A549 (cell line): ENCODE data around the gene NR3C1. TPM values are rescaled to one million over a fixed set of nuclear protein-coding genes. Genes with fewer than 3 reads are reported as not detected.
A peak's percentile ranks its signal among the peaks of the same experiment; 100 is the strongest.

Experiments
- ATAC-seq, 2 experiments: fragments of 200-7000 bp in 1 of 2; fragments of >200 bp in 1 of 2; cut with Nextera tagmentation in 1 of 2; cut with Tn5 transposase in 1 of 2; 3 replicates each; pipeline versions ENCODE4 v1.8.0 to v1.9.1; 2018 to 2020; ENCODE audit warnings: mild to moderate bottlenecking in 1 of 2, moderate library complexity in 1 of 2
- CTCF ChIA-PET: fragments of 300-600 bp; sonication (Branson Sonifier 250); formaldehyde crosslinking; extraction: SDS; loops from one replicate; lab custom pipeline; 2021; ENCODE audit warnings: antibody characterized with exemption, inconsistent platforms; lab: Yijun Ruan, JAX
- POLR2A ChIA-PET: fragments of 350-600 bp; formaldehyde crosslinking; extraction: SDS; loops from one replicate; lab custom pipeline; 2021; ENCODE audit warnings: antibody characterized with exemption, inconsistent platforms; lab: Yijun Ruan, JAX
- DNase-seq, 2 experiments: peaks; one replicate each; pipeline versions ENCODE4 v3.0.0 to v3.0.0-alpha.2; 2011 to 2016; ENCODE audit warnings: low read depth in 1 of 2, low spot score in 1 of 2
- FAIRE-seq: peaks from 2 replicates; lab custom pipeline; 2011; peaks lifted over from hg19 to GRCh38; lab: Jason Lieb, UNC
- H3K27ac ChIP-seq, 2 experiments: fragments of >200 bp; sonication (Bioruptor Twin); formaldehyde crosslinking; 3 replicates each; pipeline ENCODE4 v1.5.1; 2016 to 2017
- H3K4me1 ChIP-seq: fragments of >200 bp; sonication (Bioruptor Twin); formaldehyde crosslinking; 3 replicates; pipeline ENCODE4 v1.6.1; 2016
- H3K4me2 ChIP-seq: fragments of >200 bp; sonication (Bioruptor Twin); formaldehyde crosslinking; 3 replicates; pipeline ENCODE4 v1.6.1; 2016
- H3K4me3 ChIP-seq: fragments of >200 bp; sonication (Bioruptor Twin); formaldehyde crosslinking; 3 replicates; pipeline ENCODE4 v1.5.1; 2016
- H3K9me3 ChIP-seq: fragments of >200 bp; sonication (Bioruptor Twin); formaldehyde crosslinking; 3 replicates; pipeline ENCODE4 v1.6.1; 2016
- ATOH8 ChIP-seq: fragments of 250-450 bp; sonication (Bioruptor Pico); IDR thresholded peaks from 2 replicates; pipeline ENCODE4 v1.5.0; 2020; ENCODE audit warnings: low read depth, mild to moderate bottlenecking, moderate library complexity
- BCL3 ChIP-seq: fragments of >200 bp; sonication (Bioruptor Twin); formaldehyde crosslinking; IDR thresholded peaks from 3 replicates; pipeline ENCODE4 v1.6.1; 2016
- CBX2 ChIP-seq: fragments of 200-600 bp; sonication (generic); IDR thresholded peaks from 2 replicates; pipeline ENCODE4 v1.6.1; 2016; ENCODE audit warnings: low read depth, mild to moderate bottlenecking, borderline replicate concordance
- E2F6 ChIP-seq: IDR thresholded peaks from 2 replicates; pipeline ENCODE4 v1.6.1; 2012; ENCODE audit warnings: low read depth, borderline replicate concordance
- EHF ChIP-seq: fragments of 250-450 bp; sonication (Bioruptor Pico); IDR thresholded peaks from 2 replicates; pipeline ENCODE4 v1.5.0; 2020; ENCODE audit warnings: mild to moderate bottlenecking
- EHMT2 ChIP-seq: fragments of 200-600 bp; sonication (generic); IDR thresholded peaks from 2 replicates; pipeline ENCODE4 v1.6.1; 2016; ENCODE audit warnings: antibody characterized with exemption, low read depth, mild to moderate bottlenecking, moderate library complexity
- EP300 ChIP-seq, 2 experiments: fragments of >200 bp; sonication (Bioruptor Twin); formaldehyde crosslinking; IDR thresholded peaks; 2 replicates in 1 of 2; 3 replicates in 1 of 2; pipeline ENCODE4 v1.6.1; 2016 to 2017
- FOSB ChIP-seq: fragments of 250-450 bp; sonication (Bioruptor Pico); IDR thresholded peaks from 2 replicates; pipeline ENCODE4 v1.5.0; 2020; ENCODE audit warnings: mild to moderate bottlenecking, moderate library complexity
- FOXS1 ChIP-seq: fragments of 250-450 bp; sonication (Bioruptor Pico); IDR thresholded peaks from 2 replicates; pipeline ENCODE4 v1.5.0; 2020; ENCODE audit warnings: mild to moderate bottlenecking, moderate library complexity
- HES2 ChIP-seq: fragments of >200 bp; sonication (Bioruptor Twin); formaldehyde crosslinking; IDR thresholded peaks from 2 replicates; pipeline ENCODE4 v1.6.1; 2016
- HEYL ChIP-seq: fragments of 250-450 bp; sonication (Bioruptor Pico); IDR thresholded peaks from 2 replicates; pipeline ENCODE4 v1.8.0; 2021; ENCODE audit warnings: mild to moderate bottlenecking, moderate library complexity
- HMGXB4 ChIP-seq: fragments of 250-450 bp; sonication (Bioruptor Pico); IDR thresholded peaks from 2 replicates; pipeline ENCODE4 v1.5.0; 2021; ENCODE audit warnings: mild to moderate bottlenecking, moderate library complexity, borderline replicate concordance
- HOXA7 ChIP-seq: fragments of 250-450 bp; sonication (Bioruptor Pico); IDR thresholded peaks from 2 replicates; pipeline ENCODE4 v1.5.0; 2020; ENCODE audit warnings: mild to moderate bottlenecking, moderate library complexity
- HOXB13 ChIP-seq: fragments of 250-450 bp; sonication (Bioruptor Pico); IDR thresholded peaks from 2 replicates; pipeline ENCODE4 v1.5.0; 2020; ENCODE audit warnings: low read depth, mild to moderate bottlenecking, moderate library complexity
- HOXB5 ChIP-seq: fragments of 250-450 bp; sonication (Bioruptor Pico); IDR thresholded peaks from 2 replicates; pipeline ENCODE4 v1.5.0; 2020; ENCODE audit warnings: mild to moderate bottlenecking, moderate library complexity
- KDM1A ChIP-seq: fragments of 200-600 bp; sonication (generic); IDR thresholded peaks from 2 replicates; pipeline ENCODE4 v1.6.1; 2016; ENCODE audit warnings: low read depth, mild to moderate bottlenecking
- MAFK ChIP-seq: fragments of 450-650 bp; IDR thresholded peaks from 2 replicates; pipeline ENCODE4 v1.6.1; 2014; ENCODE audit not compliant: partially characterized antibody
- MAX ChIP-seq: IDR thresholded peaks from 2 replicates; pipeline ENCODE4 v1.6.1; 2012
- MAZ ChIP-seq: fragments of 150-350 bp; IDR thresholded peaks from 2 replicates; pipeline ENCODE4 v1.6.1; 2014; ENCODE audit warnings: antibody characterized with exemption, low read depth, low read length, borderline replicate concordance
- MYC ChIP-seq: IDR thresholded peaks from 2 replicates; pipeline ENCODE4 v1.6.1; 2012; ENCODE audit warnings: mild to moderate bottlenecking, inconsistent platforms, low read length, improper control_type of control experiment, borderline replicate concordance
- PHF8 ChIP-seq: fragments of 200-600 bp; sonication (generic); IDR thresholded peaks from 2 replicates; pipeline ENCODE4 v1.6.1; 2016; ENCODE audit warnings: low read depth, mild to moderate bottlenecking, antibody characterized with exemption, moderate library complexity, borderline replicate concordance
- POLR2A ChIP-seq: IDR thresholded peaks from 2 replicates; pipeline ENCODE4 v1.6.1; 2012; ENCODE audit warnings: mild to moderate bottlenecking, low read length
- POLR2AphosphoS2 ChIP-seq: conservative IDR thresholded peaks from 2 replicates; pipeline ENCODE4 v1.6.1; 2012; ENCODE audit warnings: low read length, improper control_type of control experiment, inconsistent platforms
- RAD21 ChIP-seq, 2 experiments: fragments of >200 bp in 1 of 2; sonication (Bioruptor Twin) in 1 of 2; formaldehyde crosslinking in 1 of 2; IDR thresholded peaks in 1 of 2; conservative IDR thresholded peaks in 1 of 2; 2 replicates in 1 of 2; 3 replicates in 1 of 2; pipeline ENCODE4 v1.6.1; 2012 to 2018; ENCODE audit warnings: inconsistent platforms in 1 of 2
- RARB ChIP-seq: fragments of 250-450 bp; sonication (Bioruptor Pico); IDR thresholded peaks from 2 replicates; pipeline ENCODE4 v1.8.0; 2021; ENCODE audit warnings: mild to moderate bottlenecking, moderate library complexity
- RCOR1 ChIP-seq: fragments of 150-350 bp; IDR thresholded peaks from 2 replicates; pipeline ENCODE4 v1.6.1; 2014; ENCODE audit warnings: antibody characterized with exemption, low read length, low read depth
- SMC3 ChIP-seq: fragments of >200 bp; sonication (Bioruptor Twin); formaldehyde crosslinking; IDR thresholded peaks from 3 replicates; pipeline ENCODE4 v1.6.1; 2018; ENCODE audit warnings: inconsistent platforms
- TP53 ChIP-seq: fragments of 250-450 bp; sonication (Bioruptor Pico); IDR thresholded peaks from 2 replicates; pipeline ENCODE4 v1.5.0; 2021; ENCODE audit warnings: mild to moderate bottlenecking, moderate library complexity
- ZFP36 ChIP-seq: fragments of 450-650 bp; IDR thresholded peaks from 2 replicates; pipeline ENCODE4 v1.6.1; 2014; ENCODE audit warnings: borderline replicate concordance; ENCODE audit not compliant: partially characterized antibody
- ZNF302 ChIP-seq: fragments of 250-450 bp; sonication (Bioruptor Pico); IDR thresholded peaks from 2 replicates; pipeline ENCODE4 v1.9.0; 2021; ENCODE audit warnings: inconsistent platforms, mild to moderate bottlenecking, moderate library complexity
- WGBS: methylation state at CpG from one replicate; pipeline ENCODE4 v1.1.6; 2017; ENCODE audit errors: missing lambda C conversion rate; 5-methylcytosine and 5-hydroxymethylcytosine counted together
- polyA plus RNA-seq, 4 experiments: library from polyadenylated mRNA; depleted of rRNA in 3 of 4; stranded (reverse); fragments of >200 nt; fragmentation: RNase III in 1 of 4; extraction: RNeasy Plus Mini Kit Qiagen cat#74134 plus additional on column Dnase treatment in 1 of 4; gene quantifications; 2 replicates in 3 of 4; 3 replicates in 1 of 4; pipeline ENCODE4 v1.2.3, GENCODE V29; 2011 to 2017

NR3C1 gene
- polyA plus RNA-seq, 2 of the 4 experiments (the other 2 are of a cell fraction), result 46.5 to 73.0 TPM

- peak overlapping the region; percentile 86 for H3K4me3 ChIP-seq
- POLR2A ChIA-PET, result no interaction called here
- 33% methylated on average over 3 of the region's 3 CpGs for WGBS
- H3K27ac ChIP-seq, result peak overlapping the region; percentile 96 to 99
- TF ChIP-seq EHMT2 (peak; percentile 82; the same call in 1 of the 2 replicates), HOXA7 (CRISPR knock-in tag) (no peak), ATOH8 (CRISPR knock-in tag) (no peak), FOSB (CRISPR knock-in tag) (no peak)
- H3K9me3 ChIP-seq, result no peaks in the 10 kb centered on the region
- no peaks in the 10 kb centered on the region for H3K4me1 ChIP-seq
- CTCF ChIA-PET, result no interaction called here
- FAIRE-seq, result no peak
- H3K4me2 ChIP-seq, result peak overlapping the region; percentile 88
- no peak for DNase-seq
- no peak for ATAC-seq
Measured at GRCh38 chr5:143405849-143406098, 2.3 kb upstream of the NR3C1 start.

GRCh38 chr5:143405063-143405848, 1.8 kb upstream of the NR3C1 start:
- 2% methylated on average over 49 of the region's 52 CpGs for WGBS
- ATAC-seq, result peak; percentile 40 to 59
- peak; percentile 42 to 91 for DNase-seq
- ChIA-PET CTCF (interaction anchor here (0.8 to 3.2 kb wide), 18 partner anchors 8 to 564 kb away, joined by 3 to 26 read pairs (median 5); no protein-coding TSS in a partner anchor), POLR2A (interaction anchor here (0.6 to 3.0 kb wide), 15 partner anchors 8 to 581 kb away, joined by 3 to 33 read pairs (median 4); no protein-coding TSS in a partner anchor)
- no peak for FAIRE-seq
- peak overlapping the region; percentile 86 for H3K4me3 ChIP-seq
- H3K4me1 ChIP-seq, result no peaks in the 10 kb centered on the region
- peak overlapping the region; percentile 96 to 99 for H3K27ac ChIP-seq
- no peaks in the 10 kb centered on the region for H3K9me3 ChIP-seq
- peak overlapping the region; percentile 88 for H3K4me2 ChIP-seq
- TF ChIP-seq PHF8 (peak; percentile 46; the same call in 1 of the 2 replicates), HEYL (CRISPR knock-in tag) (peak; percentile 81; the same call in 1 of the 2 replicates), EP300 (IDR thresholded peaks at IDR 0.05) (no peak), HES2 (no peak), EHF (peak; percentile 74; the same call in 1 of the 2 replicates), EHMT2 (peak; percentile 99), ZNF302 (0 out of 2 replicates have a peak, but pooled peaks have one; percentile 69), MAX (peak; percentile 15; the same call in 1 of the 2 replicates), ZFP36 (peak; percentile 13), HOXB5 (peak; percentile 92), TP53 (CRISPR knock-in tag) (peak; percentile 80; the same call in 1 of the 2 replicates), POLR2AphosphoS2 (no peak), FOSB (CRISPR knock-in tag) (0 out of 2 replicates have a peak, but pooled peaks have one; percentile 47), E2F6 (peak; percentile 74), RAD21 (conservative IDR thresholded peaks at IDR 0.05 in 1 of 2, IDR thresholded peaks at IDR 0.05 in 1 of 2) (no peak; a peak in 1 of 5 replicates), HMGXB4 (CRISPR knock-in tag) (peak; percentile 54; the same call in 1 of the 2 replicates), KDM1A (no peak), RARB (CRISPR knock-in tag) (no peak; the same call in 1 of the 2 replicates), MYC (no peak), MAFK (no peak), FOXS1 (peak; percentile 71), POLR2A (peak; percentile 44; the same call in 1 of the 2 replicates), BCL3 (no peak; the same call in 2 of the 3 replicates), MAZ (no peak), CBX2 (no peak), ATOH8 (CRISPR knock-in tag) (peak; percentile 33), HOXB13 (CRISPR knock-in tag) (peak; percentile 96), RCOR1 (no peak), SMC3 (peak; percentile 5; the same call in 1 of the 3 replicates)
